BLaER1 treated with 17β-estradiol and CSF1 and Interleukin-3, amounts not matched to agents 10 nM and 100 nM (cell line): ENCODE data around the gene ZNF516.

ENCODE experiments used
- H3K27ac ChIP-seq, 11 experiments: shearing (Covaris generic); formaldehyde crosslinking; 2 replicates each; pipeline ENCODE4 v1.8.1; 2022
- H3K27me3 ChIP-seq, 11 experiments: shearing (Covaris generic); formaldehyde crosslinking; 2 replicates each; pipeline ENCODE4 v1.8.1; 2022
- H3K36me3 ChIP-seq, 11 experiments: shearing (Covaris generic); formaldehyde crosslinking; 2 replicates each; pipeline ENCODE4 v1.8.1; 2022
- H3K4me1 ChIP-seq, 10 experiments: shearing (Covaris generic); formaldehyde crosslinking; 2 replicates each; pipeline ENCODE4 v1.8.1; 2022
- H3K4me2 ChIP-seq, 11 experiments: shearing (Covaris generic); formaldehyde crosslinking; 2 replicates each; pipeline ENCODE4 v1.8.1; 2022
- H3K4me3 ChIP-seq, 10 experiments: shearing (Covaris generic); formaldehyde crosslinking; 2 replicates each; pipeline ENCODE4 v1.8.1; 2022
- H3K9ac ChIP-seq, 11 experiments: shearing (Covaris generic); formaldehyde crosslinking; 2 replicates each; pipeline ENCODE4 v1.8.1; 2022
- H3K9me3 ChIP-seq, 11 experiments: shearing (Covaris generic); formaldehyde crosslinking; replicated peaks in 1 of 11; 2 replicates each; pipeline ENCODE4 v1.8.1; 2022
- H4K20me1 ChIP-seq, 11 experiments: shearing (Covaris generic); formaldehyde crosslinking; 2 replicates each; pipeline ENCODE4 v1.8.1; 2022
- Cebpa-rat ChIP-seq, 11 experiments: shearing (Covaris generic); IDR thresholded peaks; 2 replicates each; pipeline ENCODE4 v1.8.1; 2022

ZNF516 gene

DNA sequence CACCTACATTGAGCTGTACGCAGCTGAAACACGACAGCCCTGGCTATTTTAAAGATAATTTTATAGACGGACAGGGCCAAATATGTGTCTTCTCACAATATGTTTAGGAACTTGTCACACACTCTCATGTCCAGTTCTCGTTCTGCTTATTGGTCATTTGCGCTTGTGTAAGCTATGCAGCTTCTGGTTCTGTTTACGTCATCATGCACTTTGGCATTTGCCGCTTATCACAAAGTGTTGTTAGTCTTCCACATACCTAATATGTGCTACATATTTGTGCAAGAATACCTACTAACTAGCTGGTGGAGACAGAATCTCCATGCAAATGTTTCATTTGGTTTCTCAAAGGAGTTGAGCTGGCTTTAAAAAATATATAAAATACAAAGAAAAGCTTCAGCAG, 7.5 kb upstream of the ZNF516 start:
- no peak overlapping the region for H3K27ac ChIP-seq
- TF ChIP-seq Cebpa-rat (IDR thresholded peaks at IDR 0.05), result no peak

DNA sequence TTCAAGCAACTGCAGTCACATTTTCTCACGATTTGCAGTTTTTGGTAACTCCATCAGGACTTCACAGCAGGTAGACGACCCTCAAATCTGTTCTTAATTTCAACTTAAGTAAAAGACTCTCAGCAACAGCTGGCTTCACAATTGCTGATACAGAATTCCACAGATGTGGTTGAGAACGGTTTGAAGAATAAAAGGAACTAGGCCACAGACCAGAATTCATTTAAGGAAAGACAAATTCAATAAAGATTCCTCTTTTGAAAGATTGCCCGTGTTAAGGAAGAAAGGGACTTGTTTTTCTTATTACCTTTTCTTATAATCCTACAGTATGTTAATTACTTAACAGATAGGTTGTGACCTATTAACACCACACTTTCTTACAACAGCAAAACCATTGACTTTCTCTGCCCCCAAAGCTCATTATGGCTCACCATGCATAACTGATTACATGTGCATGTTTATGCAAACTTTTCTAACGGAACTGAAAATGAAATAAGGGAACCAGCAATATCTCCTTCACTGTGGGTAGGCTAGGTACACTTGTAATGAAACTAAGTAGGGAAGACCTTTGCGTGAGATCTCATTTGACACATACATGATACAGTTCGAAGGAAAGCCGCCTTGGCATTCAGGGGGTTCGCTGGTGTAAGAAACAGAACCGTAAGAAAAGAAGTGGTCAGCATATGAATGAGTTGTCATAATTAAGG, 4.7 kb upstream of the ZNF516 start:
- no peaks in the 10 kb centered on the region for H3K9me3 ChIP-seq
- no peak for TF ChIP-seq Cebpa-rat (IDR thresholded peaks at IDR 0.05)
- H3K36me3 ChIP-seq, result no peaks in the 10 kb centered on the region
- H3K4me3 ChIP-seq, result no peak overlapping the region
- H4K20me1 ChIP-seq, result peaks cover 0 to 3% (median 0%) of the 10 kb centered on the region in 11 experiments; a peak in 1 of 22 replicates
- no peaks in the 10 kb centered on the region for H3K27me3 ChIP-seq
- peaks cover 15 to 56% (median 21%) of the 10 kb centered on the region in 10 experiments for H3K4me1 ChIP-seq
- peak overlapping the region in 3 of 11 experiments; percentile 26 to 41 (median 38); a peak in 3 of 22 replicates for H3K9ac ChIP-seq
- peak overlapping the region in 6 of 11 experiments; percentile 17 to 69 (median 60); a peak in 13 of 22 replicates for H3K27ac ChIP-seq
- peak overlapping the region; percentile 13 to 84 (median 57); a peak in 19 of 22 replicates for H3K4me2 ChIP-seq

More for the DNA sequence above, 7.5 kb upstream of the ZNF516 start:
- no peak overlapping the region for H3K4me3 ChIP-seq
- H3K9ac ChIP-seq, result no peak overlapping the region
- H3K36me3 ChIP-seq, result no peaks in the 10 kb centered on the region
- peaks cover 0 to 3% (median 0%) of the 10 kb centered on the region in 11 experiments; a peak in 1 of 22 replicates for H4K20me1 ChIP-seq
- H3K27me3 ChIP-seq, result no peaks in the 10 kb centered on the region
- H3K9me3 ChIP-seq, result no peaks in the 10 kb centered on the region
- H3K4me1 ChIP-seq, result peaks cover 13 to 52% (median 18%) of the 10 kb centered on the region in 10 experiments; a peak in 19 of 20 replicates
- H3K4me2 ChIP-seq, result peak overlapping the region in 1 of 11 experiments; percentile 31; a peak in 1 of 22 replicates

DNA sequence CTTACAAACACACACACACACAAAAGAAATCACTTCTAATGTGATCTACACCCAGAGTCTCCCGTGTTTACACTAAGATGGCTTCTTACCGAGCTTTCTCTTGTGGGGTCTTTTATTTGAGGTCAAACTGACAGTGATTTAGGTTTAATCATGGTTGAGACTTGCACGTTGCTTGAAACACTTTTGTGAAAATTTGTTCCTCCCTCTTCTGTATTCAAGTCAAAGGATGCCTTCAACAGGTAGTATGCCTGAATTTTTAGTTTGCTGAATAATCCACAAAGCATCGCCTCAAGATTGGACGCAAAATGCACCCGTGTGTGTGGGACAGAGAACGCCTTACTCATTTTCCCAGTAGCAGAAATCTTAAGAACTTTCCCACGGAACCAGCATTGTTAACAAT, 4.0 kb upstream of the ZNF516 start:
- H3K4me1 ChIP-seq, result peaks cover 15 to 56% (median 21%) of the 10 kb centered on the region in 10 experiments
- no peaks in the 10 kb centered on the region for H3K9me3 ChIP-seq
- no peaks in the 10 kb centered on the region for H3K36me3 ChIP-seq
- no peaks in the 10 kb centered on the region for H3K27me3 ChIP-seq
- H4K20me1 ChIP-seq, result peaks cover 0 to 3% (median 0%) of the 10 kb centered on the region in 11 experiments; a peak in 1 of 22 replicates
- H3K27ac ChIP-seq, result peak overlapping the region in 5 of 11 experiments; percentile 23 to 69 (median 61); a peak in 8 of 22 replicates
- no peak for TF ChIP-seq Cebpa-rat (IDR thresholded peaks at IDR 0.05)
- H3K4me3 ChIP-seq, result no peak overlapping the region
- 0 out of 22 replicates have a peak overlapping the region, but pooled peaks of 1 of the 11 experiments have one; percentile 41 for H3K9ac ChIP-seq
- peak overlapping the region in 8 of 11 experiments; percentile 32 to 84 (median 64); a peak in 13 of 22 replicates for H3K4me2 ChIP-seq

DNA sequence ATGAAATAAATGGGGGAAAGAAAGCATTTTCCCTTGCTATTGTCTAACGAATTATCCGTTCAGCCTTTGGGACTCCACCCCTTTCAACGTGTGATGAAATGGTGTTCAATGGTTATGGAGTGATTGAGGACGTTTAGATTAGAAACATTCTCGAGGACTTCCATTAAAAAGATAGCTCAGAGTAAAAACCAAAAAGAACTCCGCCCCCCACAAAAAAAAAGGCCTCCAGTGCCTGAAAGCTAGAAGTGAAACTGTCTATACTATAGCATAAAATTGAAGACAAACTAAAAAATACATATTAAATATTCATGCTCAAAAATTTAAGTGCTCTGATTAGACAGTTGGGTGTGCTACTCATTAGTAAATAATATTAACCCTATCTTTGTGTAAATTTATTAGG, 3.0 kb upstream of the ZNF516 start:
- Histone ChIP-seq H3K9me3 (no peaks in the 10 kb centered on the region), H3K27ac (no peak overlapping the region), H3K9ac (no peak overlapping the region), H3K4me3 (no peak overlapping the region), H4K20me1 (peaks cover 0 to 3% (median 0%) of the 10 kb centered on the region in 11 experiments; a peak in 1 of 22 replicates), H3K36me3 (no peaks in the 10 kb centered on the region), H3K27me3 (no peaks in the 10 kb centered on the region), H3K4me1 (peaks cover 15 to 52% (median 21%) of the 10 kb centered on the region in 10 experiments), H3K4me2 (peak overlapping the region in 3 of 11 experiments; percentile 73 to 84 (median 79); a peak in 5 of 22 replicates)
- TF ChIP-seq Cebpa-rat (IDR thresholded peaks at IDR 0.05), result no peak

DNA sequence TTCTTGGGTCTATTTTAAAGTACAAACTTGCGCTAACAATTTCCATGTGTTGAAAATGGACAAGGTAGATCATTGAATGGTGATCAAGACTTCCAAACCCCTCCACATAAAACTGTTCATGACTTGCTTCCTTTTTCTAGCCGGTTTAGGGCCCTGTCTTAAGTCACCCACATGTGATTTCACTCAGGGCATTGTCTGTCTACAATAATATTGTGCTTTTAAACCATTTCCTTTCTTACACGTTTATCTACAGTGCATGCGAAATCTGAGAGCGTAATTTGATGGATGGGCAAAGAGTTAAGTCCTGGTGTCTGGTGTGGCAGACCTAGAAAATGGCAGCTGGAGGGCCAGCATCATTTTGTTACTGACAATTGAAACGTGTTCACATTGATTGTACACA, 2.0 kb upstream of the ZNF516 start:
- H3K27me3 ChIP-seq, result no peaks in the 10 kb centered on the region
- H3K4me1 ChIP-seq, result peaks cover 15 to 47% (median 21%) of the 10 kb centered on the region in 10 experiments
- no peak overlapping the region for H3K9ac ChIP-seq
- TF ChIP-seq Cebpa-rat (IDR thresholded peaks at IDR 0.05), result no peak
- H3K4me2 ChIP-seq, result 0 out of 22 replicates have a peak overlapping the region, but pooled peaks of 1 of the 11 experiments have one; percentile 2
- H3K36me3 ChIP-seq, result no peaks in the 10 kb centered on the region
- H3K9me3 ChIP-seq, result no peaks in the 10 kb centered on the region
- H3K4me3 ChIP-seq, result no peak overlapping the region
- no peak overlapping the region for H3K27ac ChIP-seq
- H4K20me1 ChIP-seq, result peaks cover 0 to 10% (median 0%) of the 10 kb centered on the region in 11 experiments; a peak in 6 of 22 replicates

DNA sequence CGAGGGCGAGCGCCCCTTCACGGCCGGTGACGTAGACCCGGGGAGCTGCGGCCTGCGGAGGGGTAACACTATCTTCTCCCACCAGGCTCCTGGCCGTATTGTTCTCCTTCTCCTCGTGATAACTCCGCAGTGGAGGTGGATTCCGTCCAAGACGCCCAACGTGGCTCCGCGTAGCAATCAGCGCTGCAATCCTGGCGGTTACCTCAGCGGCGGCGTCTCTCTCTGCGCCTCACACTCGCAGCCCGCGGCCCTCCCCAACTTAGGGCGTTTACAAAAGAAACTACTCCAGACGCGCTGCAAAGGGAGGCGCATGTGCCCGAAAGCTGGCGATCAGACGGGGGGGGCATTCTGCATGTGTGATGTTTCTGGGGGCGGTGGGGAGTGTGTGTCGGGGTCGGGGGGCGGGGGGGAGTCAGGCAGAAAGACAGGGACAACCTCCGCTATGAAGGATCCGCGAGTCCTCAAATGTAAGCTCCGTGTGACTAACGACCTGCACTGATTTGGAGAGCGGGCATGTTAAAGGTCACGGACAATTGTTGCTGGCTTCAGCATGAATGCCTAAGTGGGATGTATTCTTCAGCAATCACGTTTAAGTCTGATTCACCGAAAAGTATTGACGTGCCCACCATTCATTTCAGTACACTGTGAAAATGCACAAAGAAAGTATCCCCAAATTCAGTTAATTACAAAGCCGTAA, 1.3 kb upstream of the ZNF516 start:
- Histone ChIP-seq H3K9me3 (no peaks in the 10 kb centered on the region), H3K27ac (no peak overlapping the region), H3K4me2 (no peak overlapping the region), H3K9ac (no peak overlapping the region), H3K4me1 (peaks cover 15 to 47% (median 21%) of the 10 kb centered on the region in 10 experiments), H4K20me1 (peaks cover 0 to 13% (median 0%) of the 10 kb centered on the region in 11 experiments; a peak in 6 of 22 replicates), H3K36me3 (no peaks in the 10 kb centered on the region), H3K27me3 (no peaks in the 10 kb centered on the region), H3K4me3 (no peak overlapping the region)
- TF ChIP-seq Cebpa-rat (IDR thresholded peaks at IDR 0.05), result no peak

DNA sequence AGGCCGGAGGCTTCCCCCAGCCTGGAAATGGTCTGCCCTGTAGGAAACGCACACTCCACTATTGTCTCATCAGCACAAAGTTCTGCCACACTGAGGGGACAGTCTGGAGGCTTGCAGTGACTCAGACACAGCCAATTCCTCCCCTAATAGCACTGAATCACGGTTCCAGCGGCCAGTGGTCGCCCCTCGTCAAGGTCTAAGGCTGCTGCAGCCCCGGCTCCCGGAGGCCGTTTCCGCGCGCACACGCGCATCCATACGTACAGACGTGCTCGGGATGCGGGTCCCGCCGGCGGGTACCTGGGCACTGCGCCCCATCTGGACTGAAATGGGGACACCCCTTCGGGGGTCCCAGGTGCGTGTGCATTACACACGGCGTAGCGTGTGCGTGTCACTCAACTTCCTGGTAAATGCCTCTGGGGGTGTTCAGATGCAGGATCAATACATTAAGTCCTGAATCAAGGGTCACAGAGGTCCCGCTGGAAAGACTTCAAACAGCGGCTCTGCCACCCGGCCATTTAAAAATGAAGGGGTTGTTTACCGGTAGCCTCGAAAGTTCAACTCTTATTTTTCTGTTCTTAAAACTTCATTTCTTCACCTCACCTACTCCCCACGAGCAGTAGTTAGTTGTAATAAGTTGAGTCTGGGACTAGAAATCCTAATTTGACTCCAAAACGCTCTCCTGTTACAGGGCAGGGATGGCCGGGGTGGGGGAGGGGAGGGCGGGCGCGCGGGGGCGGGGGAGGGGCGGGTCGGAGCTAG, 572 bp upstream of the ZNF516 start:
- Histone ChIP-seq H3K36me3 (no peaks in the 10 kb centered on the region), H3K9ac (peak overlapping the region; percentile 78 to 92 (median 87)), H3K9me3 (no peaks in the 10 kb centered on the region), H4K20me1 (peaks cover 3 to 17% (median 4%) of the 10 kb centered on the region in 11 experiments; a peak in 18 of 22 replicates), H3K27ac (peak overlapping the region; percentile 74 to 92 (median 85); a peak in 21 of 22 replicates), H3K4me3 (peak overlapping the region; percentile 72 to 90 (median 82)), H3K4me1 (peaks cover 18 to 43% (median 23%) of the 10 kb centered on the region in 10 experiments), H3K4me2 (peak overlapping the region; percentile 80 to 95 (median 94)), H3K27me3 (no peaks in the 10 kb centered on the region)
- TF ChIP-seq Cebpa-rat (IDR thresholded peaks at IDR 0.05), result no peak

DNA sequence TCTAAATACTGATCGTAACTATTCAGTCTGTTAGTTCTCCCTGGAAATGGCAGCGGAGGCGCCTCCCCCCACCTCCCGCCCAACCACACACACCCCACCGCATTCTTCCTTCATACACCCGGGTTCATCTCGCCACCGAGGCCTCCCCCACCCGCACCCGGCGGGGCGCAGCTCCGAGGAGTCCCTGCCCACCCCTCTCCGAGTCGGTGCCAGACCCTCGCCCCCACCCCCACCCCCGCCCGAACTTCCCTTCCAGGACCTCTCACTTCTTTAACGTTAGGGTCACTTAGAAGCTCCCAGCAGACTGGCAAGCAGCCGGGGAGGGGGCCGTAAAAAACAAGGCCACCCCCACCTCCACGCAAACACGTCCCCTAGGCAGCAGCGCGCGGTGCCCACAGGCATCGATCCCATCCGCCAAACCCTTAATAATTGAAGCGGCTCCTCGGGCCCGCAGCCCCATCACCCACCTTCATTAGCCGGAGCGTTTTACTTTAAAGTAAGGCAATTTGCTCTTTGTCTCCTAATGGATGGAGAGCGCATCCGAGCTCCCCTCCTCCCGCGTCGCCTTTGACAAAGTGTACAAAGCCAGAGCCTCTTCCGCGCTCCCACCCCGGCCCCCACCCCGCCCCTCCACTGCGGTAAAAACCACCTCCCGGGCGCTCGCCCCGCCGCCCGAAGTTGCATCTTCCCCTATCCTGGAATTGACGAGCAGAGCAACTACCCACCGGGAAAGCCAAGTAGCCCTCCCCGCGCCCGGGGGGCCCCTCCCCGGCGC, 624 bp downstream of the ZNF516 start:
- peak overlapping the region; percentile 82 to 99 (median 93) for H3K4me2 ChIP-seq
- no peaks in the 10 kb centered on the region for H3K27me3 ChIP-seq
- peaks cover 18 to 43% (median 23%) of the 10 kb centered on the region in 10 experiments for H3K4me1 ChIP-seq
- peak overlapping the region; percentile 72 to 90 (median 82) for H3K4me3 ChIP-seq
- TF ChIP-seq Cebpa-rat (IDR thresholded peaks at IDR 0.05), result no peak
- peak overlapping the region; percentile 53 to 92 (median 86); a peak in 21 of 22 replicates for H3K27ac ChIP-seq
- peaks cover 13 to 27% (median 16%) of the 10 kb centered on the region in 11 experiments; a peak in 19 of 22 replicates for H4K20me1 ChIP-seq
- H3K9me3 ChIP-seq, result no peaks in the 10 kb centered on the region
- no peaks in the 10 kb centered on the region for H3K36me3 ChIP-seq
- H3K9ac ChIP-seq, result peak overlapping the region; percentile 78 to 92 (median 87)
